Muscle of arm (tissue), 14 donors: ENCODE data around the gene HSPB6. TPM values are rescaled to one million over a fixed set of nuclear protein-coding genes. Genes with fewer than 3 reads are reported as not detected.
A peak's percentile ranks its signal among the peaks of the same experiment; 100 is the strongest.
"Not testable (repeated sequence)": the region's sequence is repeated elsewhere in the genome, so short reads cannot be mapped to it uniquely, and the experiment has no call there.

Experiments used
- DNase-seq: peaks from one replicate; pipeline ENCODE4 v3.0.0-alpha.2; 2013
- long read RNA-seq, 11 donors: transcript quantifications; one replicate each; lab custom pipeline, GENCODE V29; 2026
- polyA plus RNA-seq, 12 donors: library from polyadenylated mRNA; unstranded; fragments of 120-200 nt; gene quantifications; one replicate each; pipeline ENCODE4 v1.2.1, GENCODE V29; 2013; ENCODE audit not compliant: insufficient read length in 12 of 12

HSPB6 gene
- polyA plus RNA-seq = 1,000 to 10,000 TPM in 1 of 12 donors, 100 to 1,000 TPM in 11; 347 to 1,124 (median 629) TPM
- long read RNA-seq, donor 1, transcript HSPB6-201 (3 exons, 1,457 nt) = major isoform, 47 of 49 reads
- long read RNA-seq, donor 1, partial matches to known transcripts = 0 of 49 reads
- long read RNA-seq, donor 1, other reads (novel, unspliced or antisense) = 0 of 49 reads
- long read RNA-seq, donor 2, transcript HSPB6-201 (3 exons, 1,457 nt) = major isoform, 824 of 890 reads
- long read RNA-seq, donor 2, transcript HSPB6-202 (2 exons, 711 nt) = minor isoform, 28 of 890 reads
- long read RNA-seq, donor 2, partial matches to known transcripts = 38 of 890 reads
- long read RNA-seq, donor 2, other reads (novel, unspliced or antisense) = 0 of 890 reads
- long read RNA-seq, donor 3, transcript HSPB6-202 (2 exons, 711 nt) = minor isoform, 6 of 302 reads
- long read RNA-seq, donor 3, transcript HSPB6-201 (3 exons, 1,457 nt) = major isoform, 283 of 302 reads
- long read RNA-seq, donor 3, partial matches to known transcripts = 13 of 302 reads
- long read RNA-seq, donor 3, other reads (novel, unspliced or antisense) = 0 of 302 reads
- long read RNA-seq, donor 4, transcript HSPB6-201 (3 exons, 1,457 nt) = major isoform, 235 of 251 reads
- long read RNA-seq, donor 4, transcript HSPB6-202 (2 exons, 711 nt) = minor isoform, 8 of 251 reads
- long read RNA-seq, donor 4, partial matches to known transcripts = 8 of 251 reads
- long read RNA-seq, donor 4, other reads (novel, unspliced or antisense) = 0 of 251 reads
- long read RNA-seq, donor 5, transcript HSPB6-202 (2 exons, 711 nt) = minor isoform, 8 of 685 reads
- long read RNA-seq, donor 5, transcript HSPB6-201 (3 exons, 1,457 nt) = major isoform, 656 of 685 reads
- long read RNA-seq, donor 5, partial matches to known transcripts = 21 of 685 reads
- long read RNA-seq, donor 5, other reads (novel, unspliced or antisense) = 0 of 685 reads
- long read RNA-seq, donor 6, transcript HSPB6-201 (3 exons, 1,457 nt) = major isoform, 177 of 187 reads
- long read RNA-seq, donor 6, partial matches to known transcripts = 7 of 187 reads
- long read RNA-seq, donor 6, other reads (novel, unspliced or antisense) = 0 of 187 reads
- long read RNA-seq, donor 7, transcript HSPB6-201 (3 exons, 1,457 nt) = major isoform, 262 of 276 reads
- long read RNA-seq, donor 7, partial matches to known transcripts = 11 of 276 reads
- long read RNA-seq, donor 7, other reads (novel, unspliced or antisense) = 0 of 276 reads
- long read RNA-seq, donor 8, transcript HSPB6-201 (3 exons, 1,457 nt) = major isoform, 885 of 925 reads
- long read RNA-seq, donor 8, transcript HSPB6-202 (2 exons, 711 nt) = minor isoform, 13 of 925 reads
- long read RNA-seq, donor 8, partial matches to known transcripts = 27 of 925 reads
- long read RNA-seq, donor 8, other reads (novel, unspliced or antisense) = 0 of 925 reads
- long read RNA-seq, donor 9, transcript HSPB6-201 (3 exons, 1,457 nt) = major isoform, 212 of 228 reads
- long read RNA-seq, donor 9, partial matches to known transcripts = 16 of 228 reads
- long read RNA-seq, donor 9, other reads (novel, unspliced or antisense) = 0 of 228 reads
- long read RNA-seq, donor 10, transcript HSPB6-201 (3 exons, 1,457 nt) = major isoform, 785 of 828 reads
- long read RNA-seq, donor 10, transcript HSPB6-202 (2 exons, 711 nt) = minor isoform, 9 of 828 reads
- long read RNA-seq, donor 10, partial matches to known transcripts = 34 of 828 reads
- long read RNA-seq, donor 10, other reads (novel, unspliced or antisense) = 0 of 828 reads
- long read RNA-seq, donor 11, transcript HSPB6-201 (3 exons, 1,457 nt) = major isoform, 319 of 338 reads
- long read RNA-seq, donor 11, transcript HSPB6-202 (2 exons, 711 nt) = minor isoform, 5 of 338 reads
- long read RNA-seq, donor 11, partial matches to known transcripts = 14 of 338 reads
- long read RNA-seq, donor 11, other reads (novel, unspliced or antisense) = 0 of 338 reads

DNA sequence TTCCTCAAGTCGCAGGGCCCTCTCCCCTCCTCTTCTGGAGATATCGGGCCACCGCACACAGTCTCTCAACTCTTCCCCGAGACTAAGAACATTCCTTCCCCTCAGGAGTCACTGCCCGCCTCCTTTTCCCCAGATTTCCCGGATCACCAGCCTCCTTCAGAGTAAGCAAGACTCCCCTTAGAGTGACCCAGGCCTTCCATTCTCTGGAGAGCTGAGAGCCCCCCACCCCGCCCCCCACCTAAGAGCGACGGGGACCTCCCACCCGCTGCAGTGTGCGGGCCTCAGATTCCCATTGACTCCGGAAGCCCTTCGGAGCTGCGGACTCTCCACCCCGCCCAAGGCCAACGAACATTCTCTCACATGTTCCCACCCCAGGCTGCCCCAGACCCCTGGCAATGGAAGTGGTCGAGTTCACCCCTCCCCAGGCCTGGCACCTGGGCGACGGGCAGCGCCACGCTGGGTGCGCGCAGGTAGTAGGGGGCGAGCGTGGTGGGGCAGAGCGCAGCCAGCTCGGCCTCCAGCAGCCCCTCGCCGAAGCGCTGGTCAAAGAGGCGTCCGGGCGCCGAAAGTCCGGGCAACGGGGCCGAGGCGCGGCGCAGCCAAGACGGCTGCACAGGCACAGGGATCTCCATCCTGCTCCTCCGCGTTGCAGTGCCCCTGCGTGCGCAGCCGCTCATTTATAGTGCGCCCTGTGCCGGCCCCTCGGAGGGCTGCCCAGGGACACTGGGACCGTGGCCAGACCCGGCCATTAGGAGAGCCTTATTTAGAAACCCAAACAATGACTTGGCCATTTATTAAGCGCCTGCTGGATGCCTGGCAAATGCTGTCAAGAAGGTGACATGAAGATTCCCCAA lies at the start of gene HSPB6:
HSPB6 (minus strand) TSS at position 653 of the 854 bp plus-strand sequence; CDS start at position 632, 21 bp downstream.
- DNase-seq = peak; percentile 45

DNA sequence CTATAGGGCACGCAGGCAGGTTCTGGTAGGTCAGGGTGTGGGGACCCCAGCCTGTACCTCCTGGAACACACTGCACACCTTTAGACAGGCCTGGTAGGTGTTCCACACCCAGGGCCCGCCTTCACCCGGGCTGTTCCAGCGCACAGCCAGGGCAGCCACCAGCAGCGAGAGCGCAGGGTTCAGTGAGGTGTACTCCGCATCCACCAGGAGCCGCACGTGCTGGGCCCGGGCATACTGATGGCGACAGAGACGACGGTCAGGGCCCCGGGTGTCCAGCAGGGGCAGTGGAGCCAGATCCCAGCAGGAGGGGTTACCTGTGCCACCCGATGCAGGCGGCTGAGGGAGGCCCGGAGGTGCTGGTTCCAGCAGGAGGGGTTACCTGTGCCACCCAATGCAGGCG lies 49.8 kb upstream of the HSPB6 start:
- DNase-seq = no peak

DNA sequence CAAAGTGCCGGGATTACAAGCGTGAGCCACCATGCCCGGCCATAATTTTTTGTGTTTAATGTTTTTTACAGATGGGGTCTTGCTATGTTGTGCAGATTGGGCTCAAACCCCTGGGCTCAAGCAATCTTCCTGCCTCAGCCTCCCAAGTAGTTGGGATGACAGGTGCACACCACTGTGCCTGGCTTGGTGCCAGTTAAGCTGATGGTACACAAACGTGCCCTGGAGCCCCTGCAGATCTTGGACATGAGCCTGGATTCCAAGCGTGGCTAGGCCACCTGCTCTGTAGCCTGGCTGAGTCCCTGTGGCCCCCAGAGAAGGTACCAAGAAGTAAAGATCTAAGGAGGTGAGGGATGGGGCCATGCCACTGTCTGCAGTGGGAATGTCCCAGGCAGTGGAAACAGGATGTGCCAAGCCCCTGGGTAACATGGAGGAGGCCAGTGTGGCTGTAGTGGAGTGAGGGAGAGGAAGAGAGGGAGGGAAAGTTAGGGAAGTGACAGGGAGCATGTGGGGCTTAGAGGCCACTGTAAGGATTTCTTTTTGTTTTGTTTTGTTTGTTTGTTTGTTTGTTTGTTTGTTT lies 48.8 kb upstream of the HSPB6 start:
- peak; percentile 13 for DNase-seq

DNA sequence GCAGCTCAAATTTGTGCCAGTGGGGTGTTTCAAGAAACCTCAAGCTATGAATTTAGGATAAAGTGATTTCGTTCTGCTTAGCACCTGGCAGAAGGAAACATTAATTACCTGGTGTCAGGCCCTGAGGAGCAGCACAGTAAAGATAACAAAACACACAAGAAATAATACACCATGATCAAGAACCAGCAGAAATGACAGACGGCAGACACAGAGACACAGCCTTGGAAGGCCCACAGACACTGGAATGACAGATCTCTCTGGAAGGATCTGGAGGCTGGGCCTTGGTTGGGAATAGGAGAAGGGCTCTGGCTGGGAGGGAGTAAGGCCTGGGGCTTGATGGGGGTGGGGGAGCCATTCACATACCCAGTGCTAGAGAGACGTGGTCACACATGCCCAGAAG lies 45.0 kb upstream of the HSPB6 start:
- DNase-seq = no peak

GRCh38 chr19:35797663-35798062 lies 40.8 kb upstream of the HSPB6 start:
- DNase-seq = no peak

DNA sequence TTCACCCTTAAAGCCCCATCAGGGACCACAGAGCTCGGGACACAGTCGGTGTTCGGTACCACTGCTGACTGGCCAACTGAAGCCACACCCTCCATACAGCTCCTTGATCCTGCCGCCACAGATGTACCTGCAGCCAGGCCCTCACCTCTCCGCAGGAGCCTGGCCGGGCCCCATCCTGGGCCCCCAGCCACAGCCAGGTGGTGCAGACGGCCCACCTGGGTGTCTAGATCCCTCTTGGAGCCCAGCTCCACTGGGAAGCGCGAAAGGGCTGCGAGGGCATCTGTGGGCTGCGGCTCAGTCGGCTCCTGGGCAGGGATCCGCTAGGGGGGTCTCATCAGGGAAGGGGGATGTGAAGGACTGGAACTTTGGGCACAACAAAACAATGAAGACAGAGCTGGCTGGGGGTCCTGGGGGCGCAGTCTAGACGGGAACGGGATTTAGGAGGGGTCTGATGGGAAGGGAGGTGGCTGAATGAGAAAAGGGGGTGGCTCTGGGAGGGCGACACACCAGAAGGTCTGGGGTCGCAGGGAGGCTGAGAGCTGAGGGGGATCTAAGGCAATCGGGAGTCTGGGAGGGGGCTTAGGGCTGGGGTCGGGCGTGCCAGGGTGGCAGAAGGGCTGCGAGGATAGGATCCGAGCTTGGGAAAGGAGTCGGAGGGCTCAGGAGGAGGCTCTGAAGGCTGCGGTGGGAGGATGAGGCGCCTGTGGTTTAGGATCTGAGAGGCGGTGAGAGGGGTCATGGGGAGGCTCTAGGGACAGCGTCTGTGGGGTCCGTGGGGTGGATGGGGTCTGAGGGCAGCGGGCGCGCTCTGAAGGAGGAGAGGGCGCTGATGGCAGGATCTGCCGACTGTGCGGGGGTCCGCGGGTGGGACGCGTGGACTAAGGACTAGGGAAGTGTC lies 40.1 kb upstream of the HSPB6 start:
- DNase-seq = no peak

DNA sequence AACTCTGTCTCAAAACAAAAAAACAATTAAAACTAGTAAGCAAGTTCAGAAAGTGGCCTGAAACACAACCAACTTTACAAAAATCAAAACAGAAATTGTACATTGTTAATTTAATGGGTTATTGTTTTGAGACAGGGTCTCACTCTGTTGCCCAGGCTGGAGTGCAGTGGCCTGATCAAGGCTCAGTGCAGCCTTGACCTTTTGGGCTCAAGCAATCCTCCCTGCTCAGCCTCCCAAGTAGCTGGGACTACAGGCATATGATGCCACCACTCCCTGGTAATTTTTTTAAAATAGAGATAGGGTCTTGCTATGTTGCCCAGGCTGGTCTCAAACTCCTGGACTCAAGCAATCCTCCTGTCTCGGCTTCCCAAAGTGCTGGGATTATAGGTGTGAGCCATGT lies 38.7 kb upstream of the HSPB6 start:
- DNase-seq = not testable (repeated sequence)

DNA sequence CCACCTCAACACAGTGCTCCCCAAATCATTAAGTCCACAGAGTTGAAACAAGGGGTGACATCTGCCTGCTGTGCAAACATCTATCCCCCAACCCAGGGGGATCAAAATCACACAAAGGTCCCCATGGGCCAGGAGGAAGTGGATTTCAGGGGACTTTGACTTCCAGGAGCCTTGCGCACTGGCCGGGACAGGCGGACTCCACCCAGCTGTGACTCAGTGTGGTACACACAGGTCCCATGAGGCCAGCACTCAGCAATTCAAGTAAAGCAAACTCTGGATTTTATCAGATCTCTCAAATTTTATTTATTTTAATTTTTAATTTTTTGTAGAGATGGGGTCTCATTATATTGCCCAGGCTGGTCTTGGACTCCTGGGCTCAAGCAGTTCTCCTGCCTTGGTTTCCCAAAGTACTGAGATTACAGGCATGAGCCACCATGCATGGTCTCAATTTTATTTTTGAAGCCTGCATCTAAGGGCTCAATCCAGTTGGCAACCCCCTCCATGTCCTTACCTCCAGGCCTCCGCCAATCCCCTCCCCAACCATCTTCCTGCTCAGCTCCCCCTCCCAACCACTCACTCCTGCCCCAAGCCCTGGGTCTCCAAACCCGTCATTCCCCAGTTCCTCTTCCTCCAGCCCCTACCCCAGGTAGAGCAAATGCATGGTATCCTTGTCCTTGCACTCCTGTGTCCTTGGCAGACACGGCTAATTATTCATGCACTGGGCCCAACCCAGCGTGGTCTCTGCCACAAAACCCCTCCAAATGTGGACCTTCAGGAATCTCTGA lies 36.7 kb upstream of the HSPB6 start:
- no peak for DNase-seq

DNA sequence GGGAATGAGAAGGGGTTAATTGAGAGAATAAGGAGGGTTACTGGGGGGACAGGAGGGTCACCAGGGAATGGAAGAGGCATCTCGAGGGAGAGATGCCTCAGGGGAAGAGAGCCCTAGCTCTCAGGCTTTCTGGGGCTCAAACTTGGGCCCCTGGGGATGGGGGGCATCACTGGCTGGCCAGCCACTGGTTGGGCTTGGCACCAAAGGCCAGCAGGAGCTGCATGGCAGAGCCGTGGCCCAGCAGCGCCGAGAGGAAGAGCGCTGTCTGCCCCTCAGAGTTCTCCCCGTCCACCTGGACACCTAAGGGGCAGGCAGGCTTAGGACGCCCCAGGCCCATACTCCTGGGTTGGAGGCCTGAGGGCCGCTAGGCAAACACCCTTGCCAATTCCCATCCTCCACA lies 36.1 kb upstream of the HSPB6 start:
- DNase-seq = no peak

GRCh38 chr19:35792312-35792711 lies 35.5 kb upstream of the HSPB6 start:
- no peak for DNase-seq

DNA sequence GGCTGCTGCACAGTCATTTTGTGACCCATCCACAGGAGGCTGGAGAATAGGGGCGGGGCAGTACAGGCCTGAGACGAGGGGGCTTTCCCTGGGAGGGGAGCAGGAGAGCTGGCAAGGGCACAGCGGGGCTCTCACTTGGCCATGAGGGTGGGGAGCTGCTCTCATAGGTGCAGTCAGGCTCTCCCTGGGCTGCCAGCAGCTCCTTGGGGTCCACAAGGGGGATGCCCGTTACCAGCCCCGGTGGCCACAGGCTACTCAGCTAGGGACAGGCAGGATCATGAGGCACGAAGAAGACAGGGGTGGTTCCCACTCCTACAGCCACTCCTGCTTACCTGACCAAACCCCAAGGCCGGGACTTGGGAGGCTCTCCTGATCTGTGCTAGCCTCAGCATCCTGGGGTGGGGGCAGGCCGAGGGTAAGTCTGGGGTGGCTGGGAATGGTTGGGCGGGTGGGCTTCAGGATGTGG lies 35.0 kb upstream of the HSPB6 start:
- no peak for DNase-seq

DNA sequence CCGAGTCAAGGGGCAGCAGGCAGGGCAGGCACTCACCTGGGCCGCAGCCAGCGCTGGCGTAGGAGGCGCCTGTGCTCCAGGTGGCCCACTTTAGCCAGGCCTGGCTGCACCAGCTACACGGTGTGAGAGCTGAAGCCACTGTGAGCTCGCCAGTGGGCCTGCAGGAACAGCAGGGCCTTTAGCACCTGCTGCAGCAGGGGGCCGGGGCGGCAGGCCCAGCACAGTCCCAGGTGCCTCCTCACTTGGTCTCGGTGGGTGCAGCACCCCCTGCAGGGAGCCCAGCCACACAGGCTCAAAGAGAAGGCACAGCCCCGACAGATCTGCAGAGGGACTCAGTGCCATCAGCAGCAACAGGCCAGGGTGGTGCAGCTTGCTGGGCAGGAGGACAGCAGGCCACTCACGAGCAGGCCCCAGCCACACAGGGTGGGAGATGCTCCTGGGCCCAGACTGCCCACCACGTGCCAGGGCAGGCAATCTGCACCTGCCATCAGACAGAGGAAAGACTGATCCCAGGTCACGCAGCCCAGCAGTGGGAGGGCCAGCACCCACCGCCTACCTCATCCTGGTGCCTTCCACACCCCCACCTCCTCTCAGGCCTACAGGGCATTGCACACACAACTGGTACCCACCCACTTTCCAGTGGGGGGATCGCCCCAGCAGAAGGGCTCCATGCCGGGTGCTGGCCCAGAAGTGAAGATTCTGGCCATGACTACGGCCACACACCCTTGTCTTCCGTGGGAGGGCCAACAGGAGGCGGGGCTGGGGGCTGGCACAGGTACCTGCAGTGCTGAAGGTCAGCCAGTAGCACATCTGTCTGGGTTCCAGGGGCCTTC lies 34.4 kb upstream of the HSPB6 start:
- no peak for DNase-seq

- no peak for DNase-seq
Measured at GRCh38 chr19:35789978-35790944, 33.4 kb upstream of the HSPB6 start.

- DNase-seq = no peak
Measured at GRCh38 chr19:35789195-35789977, 32.6 kb upstream of the HSPB6 start.
